ENCODE data around the gene CCDC80.

Gene CCDC80, protein sequence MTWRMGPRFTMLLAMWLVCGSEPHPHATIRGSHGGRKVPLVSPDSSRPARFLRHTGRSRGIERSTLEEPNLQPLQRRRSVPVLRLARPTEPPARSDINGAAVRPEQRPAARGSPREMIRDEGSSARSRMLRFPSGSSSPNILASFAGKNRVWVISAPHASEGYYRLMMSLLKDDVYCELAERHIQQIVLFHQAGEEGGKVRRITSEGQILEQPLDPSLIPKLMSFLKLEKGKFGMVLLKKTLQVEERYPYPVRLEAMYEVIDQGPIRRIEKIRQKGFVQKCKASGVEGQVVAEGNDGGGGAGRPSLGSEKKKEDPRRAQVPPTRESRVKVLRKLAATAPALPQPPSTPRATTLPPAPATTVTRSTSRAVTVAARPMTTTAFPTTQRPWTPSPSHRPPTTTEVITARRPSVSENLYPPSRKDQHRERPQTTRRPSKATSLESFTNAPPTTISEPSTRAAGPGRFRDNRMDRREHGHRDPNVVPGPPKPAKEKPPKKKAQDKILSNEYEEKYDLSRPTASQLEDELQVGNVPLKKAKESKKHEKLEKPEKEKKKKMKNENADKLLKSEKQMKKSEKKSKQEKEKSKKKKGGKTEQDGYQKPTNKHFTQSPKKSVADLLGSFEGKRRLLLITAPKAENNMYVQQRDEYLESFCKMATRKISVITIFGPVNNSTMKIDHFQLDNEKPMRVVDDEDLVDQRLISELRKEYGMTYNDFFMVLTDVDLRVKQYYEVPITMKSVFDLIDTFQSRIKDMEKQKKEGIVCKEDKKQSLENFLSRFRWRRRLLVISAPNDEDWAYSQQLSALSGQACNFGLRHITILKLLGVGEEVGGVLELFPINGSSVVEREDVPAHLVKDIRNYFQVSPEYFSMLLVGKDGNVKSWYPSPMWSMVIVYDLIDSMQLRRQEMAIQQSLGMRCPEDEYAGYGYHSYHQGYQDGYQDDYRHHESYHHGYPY

GRCh38 chr3:112640930-112641801 is at the start of gene CCDC80:
Gene CCDC80, minus strand, starts transcription at chr3:112641143. Its CDS starts 1,238 bp downstream, at chr3:112639905.
- DNase-seq (ENCODE audit: low spot score) = no peak

DNA sequence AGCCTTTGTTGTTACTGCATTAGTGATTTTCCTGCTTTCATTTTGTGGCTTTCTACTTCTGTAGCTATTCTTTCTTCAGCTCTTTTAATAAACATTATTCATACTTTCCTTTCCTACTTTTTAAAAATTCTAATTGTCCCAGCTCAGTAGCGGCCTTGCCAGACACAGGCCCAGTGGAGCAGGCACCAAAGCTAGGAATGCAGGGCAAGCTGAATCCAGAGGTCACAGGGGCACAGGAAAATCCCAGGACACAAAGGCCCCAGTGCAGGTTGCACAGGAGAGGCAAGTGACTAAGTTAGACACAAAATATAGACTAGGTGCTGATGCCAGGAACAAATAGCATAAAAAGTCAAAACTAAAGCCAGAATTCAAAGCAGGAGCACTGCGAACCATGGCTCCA is 49.0 kb upstream of the CCDC80 start:
- no peak for DNase-seq (ENCODE audit: low spot score)

DNA sequence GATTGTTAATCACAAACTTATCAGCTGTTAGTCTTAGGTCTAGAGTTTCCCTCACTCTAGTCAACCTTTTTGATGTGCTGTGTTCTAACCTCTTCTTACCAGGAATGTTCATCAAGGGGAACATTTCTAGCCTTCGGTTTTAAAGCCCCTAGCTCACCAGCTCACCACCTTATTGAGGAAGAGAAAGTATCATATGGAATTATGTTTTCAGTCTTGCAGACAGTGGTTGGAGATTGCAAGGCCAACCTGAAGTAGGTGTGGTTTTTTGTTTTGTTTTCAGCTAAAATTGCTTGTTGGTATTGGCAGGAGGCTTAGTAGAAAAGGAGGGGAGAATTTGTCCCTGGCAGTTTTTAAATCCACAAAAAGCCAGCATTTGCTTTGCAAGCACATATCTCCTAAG is 48.4 kb upstream of the CCDC80 start:
- no peak for DNase-seq (ENCODE audit: low spot score)

DNA sequence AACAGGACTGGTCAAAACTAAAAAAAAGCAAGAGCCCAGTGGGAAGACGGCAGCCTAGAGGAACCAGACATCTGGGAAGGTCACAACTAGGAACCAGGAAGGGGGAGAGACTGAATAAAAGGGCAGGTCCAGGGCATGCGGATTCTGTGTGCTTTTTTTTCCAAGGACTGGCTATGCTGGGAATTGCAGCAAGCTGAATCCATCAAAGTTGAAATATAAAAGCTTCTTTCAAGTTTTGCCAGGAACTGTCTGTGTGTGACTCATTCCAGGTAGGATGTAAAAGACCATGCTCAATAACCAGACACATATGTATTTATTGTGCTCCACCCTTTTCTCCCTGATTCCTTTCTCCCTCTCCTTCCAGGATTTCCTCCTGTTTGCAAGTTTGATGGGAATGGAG is 47.9 kb upstream of the CCDC80 start:
- no peak for DNase-seq (ENCODE audit: low spot score)

GRCh38 chr3:112688085-112688769 is 47.3 kb upstream of the CCDC80 start:
- DNase-seq (ENCODE audit: low spot score) = no peak

GRCh38 chr3:112687616-112688015 is 46.7 kb upstream of the CCDC80 start:
- no peak for DNase-seq (ENCODE audit: low spot score)

GRCh38 chr3:112687211-112687610 is 46.3 kb upstream of the CCDC80 start:
- DNase-seq (ENCODE audit: low spot score) = no peak

DNA sequence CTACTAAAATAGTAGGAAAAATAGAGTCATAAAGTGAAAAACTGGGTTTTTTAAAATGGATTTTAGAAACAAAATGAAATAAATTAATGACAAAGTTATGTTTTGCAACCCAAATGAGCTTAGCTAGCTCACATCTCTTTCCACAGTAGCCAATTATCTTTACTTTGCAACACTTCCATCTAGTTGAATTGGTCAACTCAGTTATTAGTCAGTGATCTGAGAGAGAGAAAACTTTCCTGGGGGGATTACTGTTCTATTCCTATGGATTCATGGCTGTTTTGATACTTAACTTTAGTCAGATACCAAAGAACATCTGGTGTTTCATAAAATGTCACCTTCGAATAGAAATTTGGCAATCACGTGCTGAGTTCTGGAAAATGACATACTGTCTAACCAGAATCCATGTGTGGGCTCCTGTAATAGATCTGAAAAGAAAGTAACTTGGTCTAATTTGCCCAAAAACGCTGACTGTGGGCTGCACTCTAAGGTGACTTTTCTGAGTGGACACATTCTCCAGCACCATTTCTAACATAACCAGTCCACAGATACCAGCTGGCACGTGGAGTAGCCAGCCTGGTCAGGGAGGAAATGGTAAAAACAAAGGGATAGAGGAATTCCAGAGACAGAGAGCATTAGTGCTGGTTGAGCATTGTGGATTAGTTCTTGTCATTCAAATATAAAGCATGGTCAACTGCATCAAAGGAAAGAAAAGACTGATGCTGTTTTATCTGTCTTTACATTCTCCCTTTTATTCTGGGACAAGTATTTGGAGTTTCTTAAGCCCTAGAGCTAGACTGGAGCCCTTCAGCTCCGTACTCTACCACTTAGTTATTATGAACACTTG is 45.2 kb upstream of the CCDC80 start:
- DNase-seq (ENCODE audit: low spot score) = no peak

DNA sequence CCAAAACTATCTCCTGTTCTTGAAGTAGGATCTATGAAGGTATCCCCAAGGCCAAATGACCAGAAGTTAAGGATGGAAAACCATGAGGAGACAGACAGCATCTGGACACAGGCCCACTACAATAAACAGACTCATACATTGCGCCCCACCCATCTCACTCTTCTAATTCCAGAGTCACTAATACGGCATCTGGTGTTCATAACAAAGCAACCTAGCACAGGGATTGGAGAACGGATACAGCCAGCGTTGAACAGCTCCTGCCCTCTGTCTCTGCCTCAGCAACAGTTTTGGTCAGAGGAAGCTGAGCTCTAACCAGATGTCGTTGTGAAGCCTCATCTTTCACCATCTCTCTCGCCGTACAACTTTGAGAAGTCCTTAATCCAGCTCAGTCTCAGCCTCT is 44.5 kb upstream of the CCDC80 start:
- no peak for DNase-seq (ENCODE audit: low spot score)

DNA sequence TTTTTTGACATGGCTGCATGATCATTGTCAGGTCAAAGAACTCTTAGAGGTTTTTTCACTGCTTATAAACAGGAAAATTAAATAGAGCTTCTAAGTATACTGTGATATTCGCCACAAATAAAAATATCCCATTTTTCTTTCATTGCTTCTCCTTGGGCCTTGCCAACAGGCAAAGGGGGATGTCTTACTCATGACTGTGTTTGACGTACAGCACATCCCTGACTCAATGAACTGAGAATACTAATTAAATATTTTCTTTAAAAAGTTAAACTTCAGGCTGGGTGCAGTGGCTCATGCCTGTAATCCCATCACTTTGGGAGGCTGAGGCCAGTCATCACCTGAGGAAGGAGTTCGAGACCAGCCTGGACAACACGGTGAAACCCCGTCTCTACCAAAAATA is 41.4 kb upstream of the CCDC80 start:
- no peak for DNase-seq (ENCODE audit: low spot score)

- DNase-seq (ENCODE audit: low spot score) = no peak
Observed at GRCh38 chr3:112681822-112682325, 40.9 kb upstream of the CCDC80 start.

DNA sequence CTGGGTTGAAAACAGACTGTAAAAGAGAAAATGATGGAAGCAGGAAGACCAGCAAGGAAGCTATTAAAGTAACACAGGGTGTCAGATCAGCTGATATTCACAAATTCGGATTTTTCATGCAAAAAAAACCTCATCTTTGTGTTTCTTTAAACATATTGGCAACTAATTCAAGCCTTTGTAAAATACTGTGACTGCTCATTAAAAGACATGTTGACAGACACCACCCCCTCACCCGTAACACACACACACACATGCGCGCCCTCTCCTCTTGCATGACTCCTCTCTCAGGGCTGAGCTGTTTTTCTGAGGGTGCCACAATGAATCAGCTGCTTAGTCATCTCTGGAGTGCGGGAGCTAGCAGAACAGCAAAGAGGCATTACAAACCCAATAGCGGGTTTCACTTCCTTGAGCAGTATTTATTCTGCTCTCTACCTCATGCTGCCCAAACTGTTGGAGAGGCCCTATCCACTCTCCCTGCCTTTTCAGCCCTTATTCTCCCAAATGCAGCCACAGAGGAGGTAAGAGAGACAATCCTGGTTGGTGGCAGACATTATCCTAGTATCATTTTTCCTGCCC is 35.8 kb upstream of the CCDC80 start:
- peak; percentile 66 for DNase-seq (ENCODE audit: low spot score)

- no peak for DNase-seq (ENCODE audit: low spot score)
Observed at GRCh38 chr3:112675943-112676535, 35.1 kb upstream of the CCDC80 start.

DNA sequence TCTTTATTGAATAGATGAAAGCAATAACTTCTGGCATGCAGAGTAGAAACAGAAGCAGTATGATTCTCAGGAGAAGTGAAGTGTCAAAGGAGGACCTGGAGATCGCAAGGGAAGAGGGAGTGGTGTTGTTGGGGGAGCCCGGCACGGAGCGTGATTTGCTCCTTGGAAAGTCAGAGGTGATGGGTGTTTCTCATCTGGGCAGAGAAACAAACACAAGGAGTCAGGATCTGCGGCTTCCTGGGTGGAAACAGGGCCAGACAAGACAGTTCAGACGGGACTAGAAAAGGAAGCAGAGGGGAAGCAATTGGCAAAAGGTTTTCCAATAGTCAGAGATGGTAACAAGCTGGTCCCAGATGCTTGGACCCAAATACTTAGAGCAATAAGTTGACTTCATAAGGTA is 34.4 kb upstream of the CCDC80 start:
- no peak for DNase-seq (ENCODE audit: low spot score)

DNA sequence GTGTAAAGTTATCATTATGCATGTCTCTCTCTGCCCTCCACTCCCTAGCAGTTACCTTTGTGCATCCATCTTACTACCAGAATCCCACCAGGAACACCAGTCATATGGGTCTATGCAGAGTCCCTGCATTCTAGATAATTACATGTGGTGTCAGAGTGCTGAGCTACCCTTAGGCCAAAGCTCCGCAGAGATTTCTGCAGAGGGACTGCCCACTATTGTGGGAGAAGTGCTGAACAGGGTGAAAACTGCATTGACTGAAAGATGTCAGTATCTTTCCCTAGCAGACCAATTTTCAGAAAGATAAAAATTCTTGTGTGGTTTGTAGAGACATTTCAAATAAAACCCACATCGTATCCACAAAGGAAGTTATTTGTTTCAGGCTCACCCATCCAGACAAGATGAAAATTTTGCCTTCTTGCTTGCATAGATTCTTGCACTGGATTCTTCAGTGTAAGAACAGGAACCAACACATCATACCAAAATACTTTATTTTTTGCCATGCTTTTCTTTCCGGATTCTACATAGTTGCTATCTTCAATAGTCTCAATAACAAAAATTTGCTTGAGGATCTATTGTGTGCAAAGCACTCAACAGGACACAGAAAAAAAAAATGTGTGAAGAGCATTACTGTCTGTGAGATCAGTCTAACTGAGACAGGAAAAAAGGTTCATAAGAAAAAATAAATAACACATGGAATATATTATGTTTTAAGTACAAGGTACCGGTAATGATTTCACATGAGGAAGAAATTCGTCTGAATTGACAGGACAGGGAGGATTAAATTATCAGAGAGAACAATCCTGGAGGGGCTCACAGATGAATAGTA is 32.0 kb upstream of the CCDC80 start:
- no peak for DNase-seq (ENCODE audit: low spot score)

DNA sequence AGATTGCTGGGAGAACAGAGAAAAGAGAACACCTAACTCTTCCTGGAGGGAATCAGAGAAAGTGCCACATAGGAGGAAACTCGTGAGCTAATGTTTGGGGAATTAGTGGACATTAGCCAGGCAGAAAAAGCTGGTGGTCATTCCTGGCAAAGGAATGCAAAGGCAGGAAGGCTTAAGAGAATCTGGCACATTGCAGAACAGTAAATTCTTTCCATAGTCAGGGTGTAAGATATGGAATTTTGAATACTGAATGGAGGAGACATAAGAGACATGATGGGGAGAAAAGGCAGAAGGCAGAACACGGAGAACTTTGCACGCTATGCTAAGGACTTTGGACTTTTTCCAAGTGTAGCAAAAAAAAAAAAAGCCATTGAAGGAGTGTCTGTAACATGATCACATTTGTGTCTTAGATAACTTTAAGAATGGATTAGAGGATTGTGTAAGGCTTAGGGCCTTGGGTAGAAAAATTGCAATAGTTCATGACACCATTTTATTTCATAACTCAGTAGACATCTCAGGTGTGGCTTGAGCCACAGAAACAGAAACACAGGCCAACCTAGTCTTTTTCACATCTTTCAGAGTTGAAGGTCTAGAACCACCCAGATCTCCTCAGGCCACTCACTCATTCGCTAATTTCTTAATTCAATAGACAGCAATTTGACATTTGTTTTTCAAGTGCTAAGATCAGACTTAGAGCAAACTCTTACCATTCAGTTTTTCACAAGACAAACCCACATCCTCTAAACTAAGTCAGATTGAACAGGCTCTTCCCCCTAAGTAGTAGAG is 31.2 kb upstream of the CCDC80 start:
- no peak for DNase-seq (ENCODE audit: low spot score)

DNA sequence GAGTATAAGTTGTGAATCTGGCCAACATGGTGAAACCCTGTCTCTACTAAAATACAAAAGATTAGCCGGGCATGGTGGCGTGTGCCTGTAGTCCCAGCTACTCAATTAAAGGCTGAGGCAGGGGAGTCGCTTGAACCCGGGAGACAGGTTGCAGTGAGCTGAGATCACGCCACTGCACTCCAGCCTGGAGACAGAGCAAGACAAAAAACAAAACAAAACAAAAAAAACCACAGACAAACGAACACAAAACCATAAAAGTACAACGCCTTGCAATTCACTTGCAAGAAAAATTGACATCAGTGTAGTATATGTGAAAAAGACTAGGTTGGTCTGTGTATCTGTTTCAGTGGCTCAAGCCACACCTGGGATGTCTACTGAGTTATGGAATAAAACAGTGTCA is 29.9 kb upstream of the CCDC80 start:
- DNase-seq (ENCODE audit: low spot score) = no peak

- no peak for DNase-seq (ENCODE audit: low spot score)
Observed at GRCh38 chr3:112667599-112667998, 26.7 kb upstream of the CCDC80 start.

All from putamen (tissue), 1 donor.